SK-N-SH (cell line): ENCODE measurements around the gene LBR. TPM values are rescaled to one million over a fixed set of nuclear protein-coding genes. Genes with fewer than 3 reads are reported as not detected.

Experiments used
- CTCF ChIA-PET: fragments of 300-600, 350-600 bp; formaldehyde crosslinking; extraction: SDS; loops from one replicate; lab custom pipeline; 2021; lab: Yijun Ruan, JAX
- POLR2A ChIA-PET: fragments of 350-600 bp; sonication (Branson Sonifier 250); formaldehyde crosslinking; extraction: SDS; loops from one replicate; lab custom pipeline; 2020; ENCODE audit warnings: antibody characterized with exemption, inconsistent platforms; lab: Yijun Ruan, JAX
- DNase-seq: peaks from one replicate; pipeline ENCODE4 v3.0.0; 2012
- H2AFZ ChIP-seq: fragments of 200-600 bp; sonication (generic); 2 replicates; pipeline ENCODE4 v1.8.1; 2016; ENCODE audit warnings: antibody characterized with exemption, mild to moderate bottlenecking, low read depth
- H3F3A ChIP-seq: fragments of 200-600 bp; sonication (generic); replicated peaks from 2 replicates; pipeline ENCODE3; 2016; ENCODE audit warnings: antibody characterized with exemption, mild to moderate bottlenecking; ENCODE audit not compliant: insufficient read depth
- H3K27ac ChIP-seq, 2 experiments: fragments of 200-500 bp in 1 of 2; fragments of 200-600 bp in 1 of 2; sonication (Bioruptor generic) in 1 of 2; sonication (generic), shearing (Covaris generic) in 1 of 2; 2 replicates each; pipeline versions ENCODE4 v1.5.1 to v1.6.1; 2014 to 2016; ENCODE audit warnings: low read depth in 2 of 2, inconsistent platforms in 1 of 2, low read length in 1 of 2, mild to moderate bottlenecking in 1 of 2, mixed read lengths in 1 of 2
- H3K27me3 ChIP-seq: fragments of 200-600 bp; sonication (generic), shearing (Covaris generic); 2 replicates; pipeline ENCODE4 v1.6.1; 2016; ENCODE audit warnings: mixed run types; ENCODE audit not compliant: insufficient read depth
- H3K36me3 ChIP-seq, 2 experiments: fragments of 200-500 bp in 1 of 2; fragments of 200-600 bp in 1 of 2; sonication (Bioruptor generic) in 1 of 2; sonication (generic) in 1 of 2; replicated peaks in 1 of 2; 2 replicates each; pipeline versions ENCODE3 to v1.5.1; 2014 to 2016; ENCODE audit warnings: low read length in 1 of 2, mild to moderate bottlenecking in 1 of 2; ENCODE audit not compliant: insufficient read depth in 2 of 2, control insufficient read depth in 1 of 2
- H3K4me1 ChIP-seq, 2 experiments: fragments of 200-500 bp in 1 of 2; fragments of 200-600 bp in 1 of 2; sonication (Bioruptor generic) in 1 of 2; sonication (generic), shearing (Covaris generic) in 1 of 2; 2 replicates each; pipeline versions ENCODE4 v1.5.1 to v1.6.1; 2014 to 2016; ENCODE audit warnings: low read depth in 1 of 2, low read length in 1 of 2, mixed run types in 1 of 2; ENCODE audit not compliant: insufficient read depth in 2 of 2, control insufficient read depth in 1 of 2
- H3K4me2 ChIP-seq: fragments of 200-600 bp; sonication (generic), shearing (Covaris generic); 2 replicates; pipeline ENCODE4 v1.6.1; 2017; ENCODE audit warnings: mixed run types
- H3K4me3 ChIP-seq, 2 experiments: fragments of 200-500 bp in 1 of 2; fragments of 200-600 bp in 1 of 2; sonication (Bioruptor generic) in 1 of 2; sonication (generic), shearing (Covaris generic) in 1 of 2; 2 replicates each; pipeline versions ENCODE4 v1.5.1 to v1.8.1; 2014 to 2016; ENCODE audit warnings: low read depth in 2 of 2, inconsistent platforms in 1 of 2, low read length in 1 of 2, mild to moderate bottlenecking in 1 of 2, mixed read lengths in 1 of 2, moderate library complexity in 1 of 2
- H3K79me2 ChIP-seq: fragments of 200-600 bp; sonication (generic); 2 replicates; pipeline ENCODE4 v1.8.1; 2017; ENCODE audit warnings: mild to moderate bottlenecking; ENCODE audit not compliant: insufficient read depth
- H3K9ac ChIP-seq: fragments of 200-600 bp; sonication (generic); 2 replicates; pipeline ENCODE4 v1.6.1; 2017; ENCODE audit warnings: mixed run types
- H3K9me2 ChIP-seq: fragments of 200-600 bp; sonication (generic); 2 replicates; pipeline ENCODE4 v1.6.1; 2017; ENCODE audit warnings: mixed run types
- H3K9me3 ChIP-seq: fragments of 200-600 bp; sonication (generic); 2 replicates; pipeline ENCODE4 v1.6.1; 2017; ENCODE audit warnings: mixed run types, mild to moderate bottlenecking, moderate library complexity
- H4K20me1 ChIP-seq: fragments of 200-600 bp; sonication (generic); 2 replicates; pipeline ENCODE4 v1.6.1; 2017; ENCODE audit warnings: mild to moderate bottlenecking, mixed run types; ENCODE audit not compliant: insufficient read depth
- CHD2 ChIP-seq: fragments of 150-350 bp; IDR thresholded peaks from 2 replicates; pipeline ENCODE4 v1.6.1; 2018; ENCODE audit warnings: low read length; ENCODE audit not compliant: partially characterized antibody
- ELF1 ChIP-seq: IDR thresholded peaks from 2 replicates; pipeline ENCODE4 v1.4.0; 2012
- FOSL2 ChIP-seq: IDR thresholded peaks from 2 replicates; pipeline ENCODE4 v1.4.0; 2012; ENCODE audit warnings: low read depth, mild to moderate bottlenecking, moderate library complexity, borderline replicate concordance
- FOXM1 ChIP-seq: IDR thresholded peaks from 2 replicates; pipeline ENCODE4 v1.4.0; 2012; ENCODE audit warnings: low read depth, mild to moderate bottlenecking
- GATA2 ChIP-seq: sonication (generic); formaldehyde crosslinking; IDR thresholded peaks from 2 replicates; pipeline ENCODE4 v1.5.0; 2020; ENCODE audit warnings: mild to moderate bottlenecking, missing genetic modification reagents
- NFIC ChIP-seq: IDR thresholded peaks from 2 replicates; pipeline ENCODE4 v1.4.0; 2012; ENCODE audit warnings: borderline replicate concordance
- PBX3 ChIP-seq: IDR thresholded peaks from 2 replicates; pipeline ENCODE4; 2012
- RAD21 ChIP-seq: IDR thresholded peaks from 2 replicates; pipeline ENCODE4 v1.6.1; 2012; ENCODE audit warnings: mild to moderate bottlenecking, low read length
- RXRA ChIP-seq: IDR thresholded peaks from 2 replicates; pipeline ENCODE4 v1.4.0; 2012; ENCODE audit warnings: low read depth, mild to moderate bottlenecking, borderline replicate concordance
- SIN3A ChIP-seq: IDR thresholded peaks from 2 replicates; pipeline ENCODE4 v1.6.1; 2012; ENCODE audit warnings: low read depth, mild to moderate bottlenecking, low read length, moderate library complexity, borderline replicate concordance
- SMC3 ChIP-seq: IDR thresholded peaks from 2 replicates; pipeline ENCODE4 v1.6.1; 2012; ENCODE audit warnings: low read depth, low read length, improper control_type of control experiment
- TAF1 ChIP-seq: IDR thresholded peaks from 2 replicates; pipeline ENCODE4 v1.6.1; 2012; ENCODE audit warnings: low read depth, mild to moderate bottlenecking, low read length, moderate library complexity, borderline replicate concordance
- USF2 ChIP-seq: fragments of 150-350 bp; IDR thresholded peaks from 2 replicates; pipeline ENCODE4 v1.6.1; 2017; ENCODE audit warnings: antibody characterized with exemption, low read length, low read depth, borderline replicate concordance
- WGBS: methylation state at CpG from one replicate; pipeline ENCODE4 v1.1.6; 2017; ENCODE audit warnings: low lambda C conversion rate; 5-methylcytosine and 5-hydroxymethylcytosine counted together
- polyA plus RNA-seq, 3 experiments: library from polyadenylated mRNA; depleted of rRNA; stranded (reverse); fragments of >200 nt; gene quantifications; 2 replicates each; pipeline ENCODE4 v1.2.3, GENCODE V29; 2012

LBR gene
- polyA plus RNA-seq, 1 of the 3 experiments (the other 2 are of a cell fraction): 10.6 TPM

GRCh38 chr1:225435487-225435886, 7.6 kb upstream of the LBR start:
- TF ChIP-seq SMC3 (no peak), TAF1 (no peak), FOXM1 (no peak), RXRA (no peak), FOSL2 (no peak), ELF1 (no peak), RAD21 (no peak), GATA2 (no peak)
- DNase-seq: no peak
- H3K79me2 ChIP-seq: no peaks in the 10 kb centered on the region
- H3F3A ChIP-seq: no peaks in the 10 kb centered on the region
- no peaks in the 10 kb centered on the region for H3K9me3 ChIP-seq
- CTCF ChIA-PET: no interaction called here
- H3K27me3 ChIP-seq: no peaks in the 10 kb centered on the region
- H3K4me2 ChIP-seq: no peak overlapping the region
- 93% methylated on average over 1 of the region's 1 CpG for WGBS
- H3K4me1 ChIP-seq: peaks cover 0 to 7% of the 10 kb centered on the region in 2 experiments; a peak in 1 of 4 replicates
- no peak overlapping the region for H3K9ac ChIP-seq
- POLR2A ChIA-PET: no interaction called here
- H2AFZ ChIP-seq: no peak overlapping the region
- H3K4me3 ChIP-seq: no peak overlapping the region
- H3K27ac ChIP-seq: no peak overlapping the region
- no peaks in the 10 kb centered on the region for H4K20me1 ChIP-seq
- no peaks in the 10 kb centered on the region for H3K9me2 ChIP-seq
- H3K36me3 ChIP-seq: no peaks in the 10 kb centered on the region

GRCh38 chr1:225435076-225435475, 7.2 kb upstream of the LBR start:
- 78% methylated on average over 6 of the region's 6 CpGs for WGBS
- Histone ChIP-seq H3F3A (no peaks in the 10 kb centered on the region), H3K4me2 (no peak overlapping the region), H3K27me3 (no peaks in the 10 kb centered on the region), H3K27ac (no peak overlapping the region), H3K4me1 (peaks cover 0 to 7% of the 10 kb centered on the region in 2 experiments; a peak in 1 of 4 replicates), H3K79me2 (no peaks in the 10 kb centered on the region), H2AFZ (no peak overlapping the region), H3K4me3 (no peak overlapping the region), H4K20me1 (no peaks in the 10 kb centered on the region), H3K9me3 (no peaks in the 10 kb centered on the region), H3K9me2 (no peaks in the 10 kb centered on the region), H3K36me3 (no peaks in the 10 kb centered on the region), H3K9ac (no peak overlapping the region)
- ChIA-PET POLR2A (no interaction called here), CTCF (no interaction called here)
- no peak for TF ChIP-seq CHD2
- TF ChIP-seq RXRA: no peak
- TF ChIP-seq FOXM1: no peak
- no peak for TF ChIP-seq PBX3
- no peak for TF ChIP-seq USF2
- no peak for TF ChIP-seq NFIC
- TF ChIP-seq SIN3A: no peak
- TF ChIP-seq, all 33 proteins: peak for 0
- no peak for DNase-seq
